ENCODE results near the gene PIP4K2A. TPM values are rescaled to one million over a fixed set of nuclear protein-coding genes. Genes with fewer than 3 reads are reported as not detected.
"Not testable (repeated sequence)": the region's sequence is repeated elsewhere in the genome, so short reads cannot be mapped to it uniquely, and the experiment has no call there.

PIP4K2A gene
- total RNA-seq, 1 experiment from 2014 or later, result 32.2 TPM

DNA sequence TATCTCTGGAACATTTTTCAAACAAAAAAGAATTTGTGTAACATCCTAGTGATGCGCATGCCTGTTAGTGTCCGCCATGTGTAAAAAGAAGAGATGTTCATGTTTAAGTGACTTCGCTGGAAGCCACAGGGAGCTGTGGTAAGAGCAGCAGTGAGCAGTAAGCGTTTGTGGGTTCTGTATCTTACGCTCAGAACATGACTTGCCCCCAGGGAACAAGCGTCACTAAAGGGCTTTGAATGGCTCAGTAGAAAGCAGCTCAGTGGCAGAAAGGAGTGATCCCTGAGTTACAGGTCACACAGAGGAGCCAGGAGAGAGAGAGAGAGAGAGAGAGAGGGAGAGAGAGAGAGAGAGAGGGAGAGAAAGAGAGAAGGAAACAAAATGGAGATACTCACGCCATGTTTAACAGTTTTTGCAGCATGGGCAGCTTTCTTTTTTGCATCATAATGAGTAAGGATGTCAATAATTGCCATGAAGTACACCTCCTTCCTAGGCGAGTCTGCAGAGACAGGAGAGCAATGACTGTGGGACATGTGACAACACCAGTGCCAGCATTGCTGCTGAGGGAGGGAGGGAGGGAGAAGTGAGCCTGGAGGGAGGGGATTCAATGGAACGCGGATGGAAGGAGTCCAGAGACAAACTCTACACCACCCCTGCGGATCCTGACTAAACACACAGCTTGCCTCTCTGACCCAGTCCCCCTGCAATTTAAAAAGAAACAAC is 174.6 kb downstream of the PIP4K2A start:
- DNase-seq, result no peak
- H3K27me3 ChIP-seq (ENCODE audit: control insufficient read depth, insufficient read depth, low read length), result no peaks in the 10 kb centered on the region
- no peak overlapping the region for H3K4me3 ChIP-seq (ENCODE audit: insufficient read depth, low read depth, low read length)
- peaks cover 9% of the 10 kb centered on the region for H3K36me3 ChIP-seq (replicated peaks; ENCODE audit: control insufficient read depth, insufficient read depth, low read length)

DNA sequence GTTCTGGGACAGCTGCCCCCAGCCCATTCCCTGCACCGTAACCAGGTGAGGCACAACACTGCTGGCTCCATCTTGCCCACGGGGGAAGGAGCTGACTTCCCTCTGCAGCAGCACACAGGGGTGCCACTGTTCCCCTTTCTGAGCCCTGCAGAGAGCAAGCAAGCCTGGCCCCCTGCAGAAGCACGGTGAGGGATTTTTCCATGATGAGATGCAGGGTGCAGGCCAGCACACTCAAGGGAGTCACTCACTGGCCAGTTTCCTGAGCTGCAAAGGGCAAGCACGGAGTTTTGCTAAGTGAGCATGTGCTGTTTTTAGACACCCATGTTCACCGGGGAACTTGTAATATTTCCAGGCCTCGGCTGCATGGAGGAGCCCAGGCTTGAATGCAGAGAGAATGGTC is 176.6 kb downstream of the PIP4K2A start:
- Histone ChIP-seq H3K27me3 (ENCODE audit: control insufficient read depth, insufficient read depth, low read length) (no peaks in the 10 kb centered on the region), H3K36me3 (replicated peaks; ENCODE audit: control insufficient read depth, insufficient read depth, low read length) (peaks cover 9% of the 10 kb centered on the region), H3K4me3 (ENCODE audit: insufficient read depth, low read depth, low read length) (no peak overlapping the region)
- no peak for DNase-seq

DNA sequence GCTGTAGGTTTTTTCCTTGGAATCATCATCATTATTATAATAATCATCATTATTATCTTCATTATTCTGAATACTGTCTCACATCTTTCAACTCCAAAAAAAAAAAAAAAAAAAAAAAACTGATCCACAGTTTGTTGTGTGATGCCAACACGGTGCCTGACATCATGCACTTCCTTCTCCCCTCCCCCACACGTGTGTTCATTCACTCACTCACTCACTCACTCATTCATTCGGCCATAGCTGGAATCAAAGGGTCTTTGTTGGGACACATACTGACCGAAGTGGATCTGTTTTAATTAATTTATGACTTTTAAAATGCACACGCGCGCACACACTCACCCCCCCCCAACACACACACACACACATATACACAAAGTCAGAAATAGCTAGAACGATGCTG is 177.8 kb downstream of the PIP4K2A start:
- Histone ChIP-seq H3K4me3 (ENCODE audit: insufficient read depth, low read depth, low read length) (no peak overlapping the region), H3K36me3 (replicated peaks; ENCODE audit: control insufficient read depth, insufficient read depth, low read length) (peaks cover 7% of the 10 kb centered on the region), H3K27me3 (ENCODE audit: control insufficient read depth, insufficient read depth, low read length) (no peaks in the 10 kb centered on the region)
- DNase-seq, result no peak

DNA sequence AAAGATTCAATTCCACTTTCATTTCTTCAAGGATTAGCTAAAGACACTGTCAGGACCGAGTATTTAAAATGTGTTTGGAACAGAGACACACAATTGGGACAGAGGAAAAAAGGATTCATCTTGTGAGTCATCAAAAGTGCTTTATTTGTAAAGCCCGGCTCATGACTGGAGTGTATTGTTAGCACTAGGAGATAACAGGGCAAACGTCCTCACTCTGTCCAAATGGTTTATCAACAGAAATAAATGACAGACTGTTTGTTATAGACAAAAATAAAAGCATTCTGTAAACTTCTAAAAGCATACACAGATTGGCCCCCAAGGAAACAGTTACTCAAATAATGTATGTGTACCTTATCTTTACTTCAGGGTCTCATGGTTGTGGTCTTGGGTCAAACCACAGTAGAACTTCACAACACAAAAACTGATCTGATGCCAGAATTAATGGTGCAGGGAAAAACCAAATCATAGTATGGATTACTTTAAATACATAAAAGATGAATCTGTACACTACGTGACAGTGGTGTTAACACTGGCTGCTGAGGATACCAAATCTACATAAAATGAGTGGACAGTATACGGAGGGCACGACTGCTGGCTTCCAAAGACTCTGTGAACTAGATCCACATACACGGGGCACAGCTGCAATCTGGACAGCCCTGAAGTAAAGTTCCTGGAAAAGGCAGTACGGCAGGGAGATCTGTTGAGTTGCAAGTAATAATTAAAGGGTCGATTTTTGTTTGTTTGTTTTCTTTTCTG is 179.4 kb downstream of the PIP4K2A start:
- DNase-seq, result no peak
- Histone ChIP-seq H3K4me3 (ENCODE audit: insufficient read depth, low read depth, low read length) (no peak overlapping the region), H3K27me3 (ENCODE audit: control insufficient read depth, insufficient read depth, low read length) (no peaks in the 10 kb centered on the region), H3K36me3 (replicated peaks; ENCODE audit: control insufficient read depth, insufficient read depth, low read length) (peaks cover 3% of the 10 kb centered on the region)

DNA sequence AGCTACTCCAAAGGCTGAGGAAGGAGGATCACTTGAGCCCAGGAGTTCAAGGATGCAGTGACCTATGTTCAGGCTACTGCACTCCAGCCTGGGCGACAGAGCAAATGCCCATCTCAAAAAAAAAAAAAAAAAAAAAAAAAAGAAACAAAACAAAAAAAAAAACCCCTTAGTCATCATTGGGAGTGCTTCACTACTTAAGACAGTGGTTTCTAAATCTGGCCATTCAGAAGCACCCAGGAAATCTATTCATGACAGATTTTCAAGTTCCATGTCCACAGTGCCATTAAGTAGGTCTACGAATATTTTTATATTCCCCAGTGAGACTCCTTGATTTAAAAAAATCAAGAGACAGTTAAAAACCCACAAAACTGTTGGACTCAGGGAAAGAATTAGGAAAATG is 182.9 kb downstream of the PIP4K2A start:
- H3K36me3 ChIP-seq (replicated peaks; ENCODE audit: control insufficient read depth, insufficient read depth, low read length), result no peaks in the 10 kb centered on the region; the same call in 1 of the 2 replicates
- DNase-seq, result no peak
- H3K27me3 ChIP-seq (ENCODE audit: control insufficient read depth, insufficient read depth, low read length), result no peaks in the 10 kb centered on the region
- H3K4me3 ChIP-seq (ENCODE audit: insufficient read depth, low read depth, low read length), result no peak overlapping the region

DNA sequence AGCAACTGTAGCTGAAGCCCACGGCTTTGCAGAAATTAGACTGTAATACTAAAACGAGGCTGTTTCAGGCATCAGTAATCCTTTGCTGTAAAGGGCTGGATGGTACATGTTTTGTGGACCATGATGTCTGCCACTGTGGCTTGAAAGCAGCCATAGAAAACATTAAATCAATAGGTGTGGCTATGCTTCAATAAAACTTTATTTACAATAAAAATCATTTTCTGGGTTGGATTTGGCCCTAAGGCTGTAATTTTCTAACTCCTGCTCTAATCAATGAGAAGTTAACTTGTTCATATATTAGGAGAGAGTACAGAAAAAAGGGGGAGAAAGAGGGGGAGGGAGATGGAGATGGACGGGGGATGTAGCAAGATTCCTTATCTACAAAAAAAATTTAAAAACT is 183.4 kb downstream of the PIP4K2A start:
- no peaks in the 10 kb centered on the region for H3K27me3 ChIP-seq (ENCODE audit: control insufficient read depth, insufficient read depth, low read length)
- no peak overlapping the region for H3K4me3 ChIP-seq (ENCODE audit: insufficient read depth, low read depth, low read length)
- H3K36me3 ChIP-seq (replicated peaks; ENCODE audit: control insufficient read depth, insufficient read depth, low read length), result no peaks in the 10 kb centered on the region; the same call in 1 of the 2 replicates

DNA sequence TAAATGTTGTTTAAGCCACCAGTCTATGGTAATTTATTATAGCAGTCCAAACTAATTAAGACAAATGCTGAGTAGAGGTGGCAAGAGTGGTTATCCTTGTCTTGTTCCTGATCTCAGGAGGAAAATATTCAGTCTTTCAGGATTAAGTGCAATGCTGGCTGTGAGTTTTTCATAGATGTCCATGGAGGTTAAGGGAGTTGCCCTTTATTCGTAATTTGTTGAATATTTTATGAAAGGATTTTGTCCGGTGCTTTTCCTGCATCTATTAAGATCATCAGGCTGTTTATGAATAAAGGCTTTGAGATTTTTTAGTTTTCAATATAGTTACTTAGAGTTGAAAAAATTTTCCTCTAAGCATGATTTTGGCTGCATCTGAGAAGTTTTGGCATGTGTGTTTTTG is 186.9 kb downstream of the PIP4K2A start:
- H3K4me3 ChIP-seq (ENCODE audit: insufficient read depth, low read depth, low read length), result no peak overlapping the region
- no peaks in the 10 kb centered on the region for H3K36me3 ChIP-seq (replicated peaks; ENCODE audit: control insufficient read depth, insufficient read depth, low read length)
- DNase-seq, result no peak
- H3K27me3 ChIP-seq (ENCODE audit: control insufficient read depth, insufficient read depth, low read length), result no peaks in the 10 kb centered on the region

More for the DNA sequence above, 183.4 kb downstream of the PIP4K2A start:
- DNase-seq, result no peak

DNA sequence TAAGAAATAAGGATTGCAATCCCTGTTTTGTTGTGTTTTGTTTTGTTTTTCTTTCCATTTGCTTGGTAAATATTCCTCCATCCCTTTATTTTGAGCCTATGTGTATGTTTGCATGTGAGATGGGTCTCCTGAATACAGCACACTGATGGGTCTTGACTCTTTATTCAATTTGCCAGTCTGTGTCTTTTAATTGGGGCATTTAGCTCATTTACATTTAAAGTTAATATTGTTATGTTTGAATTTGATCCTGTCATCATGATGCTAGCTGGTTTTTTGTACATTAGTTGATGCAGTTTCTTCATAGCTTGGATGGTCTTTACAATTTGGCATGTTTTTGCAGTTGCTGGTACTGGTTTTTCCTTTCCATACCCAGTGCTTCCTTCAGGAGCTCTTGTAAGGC is 190.0 kb downstream of the PIP4K2A start:
- not testable (repeated sequence) for DNase-seq; H3K36me3 ChIP-seq (replicated peaks; ENCODE audit: control insufficient read depth, insufficient read depth, low read length); H3K4me3 ChIP-seq (ENCODE audit: insufficient read depth, low read depth, low read length); H3K27me3 ChIP-seq (ENCODE audit: control insufficient read depth, insufficient read depth, low read length)

DNA sequence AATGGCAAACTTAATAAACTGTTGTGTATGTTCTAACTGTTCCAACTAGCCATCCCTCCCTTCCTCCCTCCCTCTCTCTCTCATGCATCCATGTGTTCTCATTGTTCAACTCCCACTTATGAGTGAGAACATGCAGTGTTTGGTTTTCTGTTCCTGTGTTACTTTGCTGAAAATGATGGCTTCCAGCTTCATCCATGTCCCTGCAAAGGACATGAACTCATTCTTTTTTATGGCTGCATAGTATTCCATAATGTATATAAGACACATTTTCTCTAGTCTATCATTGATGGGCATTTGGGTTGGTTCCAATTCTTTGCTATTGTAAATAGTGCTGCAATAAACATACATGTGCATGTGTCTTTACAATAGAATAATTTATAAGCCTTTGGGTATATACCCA is 193.7 kb downstream of the PIP4K2A start:
- not testable (repeated sequence) for H3K36me3 ChIP-seq (replicated peaks; ENCODE audit: control insufficient read depth, insufficient read depth, low read length); DNase-seq; H3K27me3 ChIP-seq (ENCODE audit: control insufficient read depth, insufficient read depth, low read length); H3K4me3 ChIP-seq (ENCODE audit: insufficient read depth, low read depth, low read length)

DNA sequence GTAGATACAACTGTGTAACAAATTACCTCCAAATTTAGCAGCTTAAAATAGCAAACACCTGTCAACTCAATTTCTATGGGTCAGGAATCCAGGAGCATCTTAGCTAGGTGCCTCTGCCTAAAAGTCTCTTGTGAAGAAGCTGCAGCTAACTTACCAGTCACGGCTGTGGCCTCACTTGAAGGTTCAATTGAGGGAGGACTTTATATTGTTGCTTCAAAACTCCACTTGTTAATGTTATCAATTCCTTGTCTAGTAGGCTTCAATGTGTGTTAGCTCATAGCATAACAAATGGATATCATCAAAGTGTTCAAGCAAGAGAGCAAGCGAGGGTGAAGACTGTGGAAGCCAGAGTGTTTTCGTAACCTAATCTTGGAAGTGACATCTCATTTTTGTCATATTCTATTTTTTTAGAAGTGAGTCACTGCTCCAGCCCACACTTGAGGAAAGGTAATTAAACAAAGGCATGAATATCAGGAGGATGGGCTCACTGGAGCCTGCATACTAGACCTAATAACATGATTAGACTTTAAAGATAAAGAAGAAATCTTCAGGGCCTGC is 196.1 kb downstream of the PIP4K2A start:
- H3K36me3 ChIP-seq (replicated peaks; ENCODE audit: control insufficient read depth, insufficient read depth, low read length), result no peaks in the 10 kb centered on the region
- H3K4me3 ChIP-seq (ENCODE audit: insufficient read depth, low read depth, low read length), result no peak overlapping the region
- DNase-seq, result no peak
- peaks cover 4% of the 10 kb centered on the region for H3K27me3 ChIP-seq (ENCODE audit: control insufficient read depth, insufficient read depth, low read length)

DNA sequence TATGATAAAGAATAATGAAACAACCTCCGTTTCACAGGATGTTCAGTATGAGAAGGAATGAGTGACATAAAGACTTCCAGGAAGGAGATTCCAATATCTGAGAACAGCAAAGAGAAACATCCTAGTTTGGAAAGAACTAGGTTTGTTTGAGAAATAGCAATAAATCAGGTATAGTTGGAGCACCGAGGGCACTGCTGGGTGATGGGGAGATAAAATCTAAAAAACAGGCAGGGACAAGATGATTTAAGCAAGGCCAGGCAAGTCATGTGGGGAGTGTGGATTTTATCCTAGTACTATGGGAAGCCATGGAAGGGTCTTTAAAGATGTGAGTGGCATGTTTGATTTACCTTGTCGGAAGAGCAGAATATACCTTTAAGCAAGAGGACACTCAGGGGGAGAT is 199.4 kb downstream of the PIP4K2A start:
- DNase-seq, result no peak
- Histone ChIP-seq H3K27me3 (ENCODE audit: control insufficient read depth, insufficient read depth, low read length) (peaks cover 4% of the 10 kb centered on the region), H3K36me3 (replicated peaks; ENCODE audit: control insufficient read depth, insufficient read depth, low read length) (no peaks in the 10 kb centered on the region), H3K4me3 (ENCODE audit: insufficient read depth, low read depth, low read length) (no peak overlapping the region)

DNA sequence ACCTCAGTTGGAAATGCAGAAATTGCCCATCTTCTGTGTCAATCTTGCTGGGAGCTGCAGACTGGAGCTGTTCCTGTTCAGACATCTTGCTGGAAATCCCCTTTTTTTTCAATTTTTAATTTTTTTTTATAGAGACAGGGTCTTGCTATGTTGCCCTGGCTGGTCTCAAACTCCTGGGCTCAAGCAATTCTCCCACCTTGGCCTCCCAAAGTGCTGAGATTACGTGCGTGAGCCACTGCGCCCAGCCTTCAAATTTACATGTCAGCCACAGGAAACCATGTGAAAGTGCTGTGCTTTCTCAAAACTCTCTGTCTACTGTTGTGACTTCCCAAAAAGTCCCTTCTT is 200.0 kb downstream of the PIP4K2A start:
- not testable (repeated sequence) for H3K36me3 ChIP-seq (replicated peaks; ENCODE audit: control insufficient read depth, insufficient read depth, low read length); H3K27me3 ChIP-seq (ENCODE audit: control insufficient read depth, insufficient read depth, low read length); DNase-seq; H3K4me3 ChIP-seq (ENCODE audit: insufficient read depth, low read depth, low read length)

DNA sequence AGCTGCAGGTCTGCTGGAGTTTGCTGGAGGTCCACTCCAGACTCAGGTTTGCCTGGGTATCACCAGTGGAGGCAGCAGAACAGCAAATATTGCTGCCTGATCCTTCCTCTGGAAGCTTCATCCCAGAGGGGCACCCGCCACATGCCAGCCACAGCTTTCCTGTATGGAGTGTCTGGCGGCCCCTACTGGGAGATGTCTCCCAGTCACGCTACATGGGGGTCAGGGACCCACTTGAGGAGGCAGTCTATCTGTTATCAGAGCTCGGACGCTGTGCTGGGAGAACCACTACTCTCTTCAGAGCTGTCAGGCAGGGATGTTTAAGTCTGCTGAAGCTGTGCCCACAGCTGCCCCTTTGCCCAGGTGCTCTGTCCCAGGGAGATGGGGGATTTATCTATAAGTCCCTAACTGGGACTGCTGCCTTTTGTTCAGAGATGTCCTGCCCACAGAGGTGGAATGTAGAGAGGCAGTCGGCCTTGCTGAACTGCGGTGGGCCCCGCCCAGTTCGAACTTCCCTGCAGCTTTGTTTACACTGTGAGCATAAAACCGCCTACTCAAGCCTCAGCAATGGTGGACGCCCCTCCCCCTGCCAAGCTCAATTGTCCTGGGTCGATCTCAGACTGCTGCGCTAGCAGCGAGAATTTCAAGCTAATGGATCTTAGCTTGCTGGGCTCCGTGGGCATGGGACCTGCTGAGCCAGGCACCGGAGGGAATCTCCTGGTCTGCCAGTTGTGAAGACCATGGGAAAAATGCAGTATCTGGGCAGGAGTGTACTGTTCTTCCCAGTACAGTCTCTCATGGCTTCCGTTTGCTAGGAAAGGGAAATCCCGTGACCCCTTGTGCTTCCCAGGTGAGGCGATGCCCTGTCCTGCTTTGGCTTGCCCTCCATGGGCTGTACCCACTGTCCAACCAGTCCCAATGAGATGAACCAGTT is 200.6 kb downstream of the PIP4K2A start:
- DNase-seq, result peak; percentile 25
- peak overlapping the region; percentile 29; the same call in 1 of the 2 replicates for H3K4me3 ChIP-seq (ENCODE audit: insufficient read depth, low read depth, low read length)
- H3K36me3 ChIP-seq (replicated peaks; ENCODE audit: control insufficient read depth, insufficient read depth, low read length); H3K27me3 ChIP-seq (ENCODE audit: control insufficient read depth, insufficient read depth, low read length): not testable (repeated sequence)

DNA sequence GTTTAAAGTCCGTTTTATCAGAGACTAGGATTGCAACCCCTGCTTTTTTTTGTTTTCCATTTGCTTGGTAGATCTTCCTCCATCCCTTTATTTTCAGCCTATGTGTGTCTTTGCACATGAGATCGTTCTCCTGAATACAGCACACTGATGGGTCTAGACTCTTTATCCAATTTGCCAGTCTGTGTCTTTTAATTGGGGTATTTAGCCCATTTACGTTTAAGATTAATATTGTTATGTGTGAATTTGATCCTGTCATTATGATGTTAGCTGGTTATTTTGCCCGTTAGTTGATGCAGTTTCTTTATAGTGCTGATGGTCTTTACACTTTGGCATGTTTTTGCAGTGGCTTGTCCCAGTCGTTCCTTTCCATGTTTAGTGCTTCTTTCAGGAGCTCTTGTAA is 202.4 kb downstream of the PIP4K2A start:
- H3K36me3 ChIP-seq (replicated peaks; ENCODE audit: control insufficient read depth, insufficient read depth, low read length); H3K27me3 ChIP-seq (ENCODE audit: control insufficient read depth, insufficient read depth, low read length); H3K4me3 ChIP-seq (ENCODE audit: insufficient read depth, low read depth, low read length); DNase-seq: not testable (repeated sequence)
